HG03457 (cell line): ENCODE results near the gene ACOXL.
A peak's percentile ranks its signal among the peaks of the same experiment; 100 is the strongest.
"Not testable (repeated sequence)": the region's sequence is repeated elsewhere in the genome, so short reads cannot be mapped to it uniquely, and the experiment has no call there.

Experiments used
- ATAC-seq: cut with Tn5 transposase; IDR thresholded peaks from one replicate; pipeline ENCODE4 v1.9.1; 2021; ENCODE audit warnings: moderate number of reproducible peaks; ENCODE audit not compliant: unreplicated experiment

ACOXL gene

DNA sequence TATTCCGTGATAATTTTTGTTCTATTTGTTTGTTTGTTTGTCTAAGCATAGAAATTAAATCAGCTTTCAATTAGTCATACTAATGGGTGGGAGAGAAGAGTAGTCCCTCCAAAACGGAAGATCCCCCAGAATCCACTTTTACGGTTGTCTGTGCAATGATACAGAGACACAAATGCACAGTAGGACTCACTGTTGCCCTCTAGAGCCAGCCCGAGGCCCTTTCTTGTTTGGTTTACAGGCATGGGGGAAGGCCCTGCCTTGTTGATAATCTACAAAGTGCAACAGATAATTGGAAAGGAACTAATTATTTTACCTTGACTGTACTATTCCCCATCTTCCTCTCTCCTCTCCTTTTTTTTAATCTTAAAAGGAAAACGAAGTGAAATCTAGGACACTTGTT, 121.1 kb downstream of the ACOXL start:
- no peak for ATAC-seq

- no peak for ATAC-seq
These were observed 121.6 kb downstream of the ACOXL start for GRCh38 chr2:110853948-110854347.

GRCh38 chr2:110854355-110855081, 122.1 kb downstream of the ACOXL start:
- ATAC-seq: no peak

- ATAC-seq: not testable (repeated sequence)
These were observed 123.5 kb downstream of the ACOXL start for GRCh38 chr2:110855841-110856240.

DNA sequence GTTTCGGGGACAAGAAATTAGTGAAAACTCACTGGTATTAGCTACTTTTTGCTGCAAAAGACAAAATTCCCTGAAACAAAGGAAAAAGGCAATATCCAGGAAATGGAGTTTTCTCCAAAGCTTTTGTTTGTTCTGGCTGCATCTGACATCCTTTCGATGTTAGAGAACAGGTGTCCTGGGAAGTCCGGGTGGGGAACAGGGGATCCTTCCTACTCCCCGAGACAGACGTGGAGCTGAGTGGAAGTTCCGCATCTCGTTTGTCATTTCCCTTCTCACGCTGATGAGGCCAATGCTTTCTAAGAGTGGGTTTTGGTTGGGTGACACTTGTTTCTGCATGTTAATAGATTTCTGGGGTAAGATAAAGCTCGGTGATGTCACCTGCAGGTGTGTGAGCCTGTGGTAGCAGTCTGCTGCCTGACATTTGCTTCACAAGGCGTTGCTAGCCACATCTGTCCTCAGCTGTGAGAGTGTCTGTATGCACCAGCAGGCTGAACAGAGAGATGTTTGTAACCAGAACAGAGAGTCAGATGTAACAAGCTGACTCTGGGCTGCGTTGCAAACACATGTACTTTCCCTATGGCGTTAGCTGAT, 125.9 kb downstream of the ACOXL start:
- peak; percentile 76 for ATAC-seq

DNA sequence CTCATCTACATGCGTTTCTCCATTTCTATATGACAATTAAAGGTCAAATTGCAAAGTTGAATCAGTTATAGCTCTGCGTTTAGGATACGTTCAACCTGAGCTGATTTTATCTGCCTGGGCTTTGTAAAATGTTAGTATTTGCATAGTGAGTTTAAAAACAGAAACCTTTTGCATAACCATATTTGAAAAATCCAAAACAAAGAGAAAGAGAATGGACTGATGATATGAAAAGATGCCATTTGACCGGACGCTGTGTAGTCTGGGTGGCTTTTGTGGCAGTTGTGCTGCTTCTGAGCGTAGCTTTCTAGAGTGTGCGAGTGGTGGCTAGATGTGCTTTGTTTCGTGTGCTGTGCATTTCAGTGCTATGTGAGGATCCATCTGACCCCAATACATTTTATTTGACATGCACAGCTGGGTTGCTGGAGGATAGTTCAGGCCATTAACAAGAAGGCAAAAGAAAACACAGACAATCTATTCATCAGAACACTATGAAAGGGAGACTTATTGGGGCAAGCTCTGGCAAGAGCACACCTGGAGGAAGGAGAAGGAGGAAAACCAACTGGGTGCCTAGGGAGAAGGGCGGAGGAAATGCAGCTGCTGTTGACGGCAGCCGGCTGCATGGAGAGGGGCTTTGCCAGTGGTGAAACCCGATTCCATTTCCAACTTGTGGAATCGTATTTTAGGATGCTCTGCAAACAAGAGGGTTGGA, 126.8 kb downstream of the ACOXL start:
- ATAC-seq: no peak

DNA sequence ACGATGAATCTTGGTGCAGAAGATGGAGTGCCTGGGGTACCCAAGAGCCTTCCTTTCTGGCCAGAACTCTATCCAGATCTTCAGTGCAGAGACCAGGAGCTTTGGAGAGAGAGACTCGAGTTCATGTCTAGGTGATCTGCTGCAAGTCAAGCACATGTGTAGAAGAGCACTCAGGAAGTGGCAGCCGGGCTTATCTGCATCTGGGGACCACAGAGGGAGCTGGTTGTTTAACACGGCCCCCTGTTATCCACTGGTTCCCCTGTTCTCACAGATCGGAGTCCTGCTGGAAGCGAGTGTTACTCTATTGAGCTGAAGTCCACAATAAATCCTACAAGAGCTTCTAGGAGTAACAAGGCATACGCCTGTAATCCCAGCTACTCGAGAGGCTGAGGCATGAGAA, 128.3 kb downstream of the ACOXL start:
- no peak for ATAC-seq

DNA sequence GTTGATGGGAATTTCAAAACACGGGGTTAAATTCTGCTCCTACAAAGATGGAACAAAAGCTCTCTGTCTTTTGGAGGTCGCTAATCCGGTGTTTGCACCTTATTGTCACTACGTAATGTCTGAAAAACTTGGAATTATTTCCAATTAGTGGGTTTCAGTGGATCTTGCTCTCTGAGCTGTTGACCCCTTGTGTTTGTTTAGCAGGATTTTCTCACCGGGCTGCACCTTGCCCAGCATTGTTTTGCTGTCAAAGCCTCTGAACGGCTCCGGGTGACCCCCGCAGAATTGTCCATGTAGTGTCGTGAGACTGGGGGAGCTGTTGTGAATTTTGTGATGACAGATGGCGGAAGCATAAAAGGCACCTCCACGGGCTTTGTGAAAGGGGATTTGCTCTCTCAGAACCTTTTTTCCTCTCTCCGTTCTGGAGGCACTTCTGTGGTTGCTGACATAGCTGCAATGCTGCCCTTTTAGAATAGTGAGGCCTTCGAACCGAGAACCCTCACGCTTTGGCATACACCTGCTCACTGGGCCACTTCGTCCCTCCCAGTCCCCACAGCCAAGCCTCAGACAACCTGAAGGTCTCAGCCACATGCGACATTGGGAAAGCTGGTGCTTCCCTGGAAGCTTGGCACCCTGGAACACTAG, 129.4 kb downstream of the ACOXL start:
- ATAC-seq: no peak

DNA sequence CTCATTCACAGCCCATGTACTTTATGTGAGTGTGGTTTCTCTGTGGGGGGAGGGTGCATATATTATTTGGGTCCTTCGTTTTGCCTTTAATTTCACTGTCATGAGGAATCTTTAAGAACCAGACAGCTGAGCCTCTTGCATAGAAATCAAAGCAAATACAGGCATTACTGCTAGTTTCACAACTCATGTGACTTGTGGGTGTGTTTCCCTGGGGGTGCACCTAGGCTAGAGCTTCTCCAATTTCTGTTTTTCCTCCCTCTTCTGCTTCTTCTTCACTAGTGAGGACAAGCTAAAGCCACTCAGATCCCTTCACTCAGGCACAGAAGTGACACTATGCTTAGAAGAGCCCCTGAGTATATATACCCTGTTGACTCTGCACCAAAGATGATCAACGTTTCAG, 131.4 kb downstream of the ACOXL start:
- no peak for ATAC-seq

- no peak for ATAC-seq
These were observed 131.8 kb downstream of the ACOXL start for GRCh38 chr2:110864176-110864575.

- no peak for ATAC-seq
These were observed 132.4 kb downstream of the ACOXL start for GRCh38 chr2:110864731-110865130.

GRCh38 chr2:110865188-110865587, 132.8 kb downstream of the ACOXL start:
- peak; percentile 83 for ATAC-seq

GRCh38 chr2:110866045-110866444, 133.7 kb downstream of the ACOXL start:
- no peak for ATAC-seq

GRCh38 chr2:110866466-110866865, 134.1 kb downstream of the ACOXL start:
- no peak for ATAC-seq

DNA sequence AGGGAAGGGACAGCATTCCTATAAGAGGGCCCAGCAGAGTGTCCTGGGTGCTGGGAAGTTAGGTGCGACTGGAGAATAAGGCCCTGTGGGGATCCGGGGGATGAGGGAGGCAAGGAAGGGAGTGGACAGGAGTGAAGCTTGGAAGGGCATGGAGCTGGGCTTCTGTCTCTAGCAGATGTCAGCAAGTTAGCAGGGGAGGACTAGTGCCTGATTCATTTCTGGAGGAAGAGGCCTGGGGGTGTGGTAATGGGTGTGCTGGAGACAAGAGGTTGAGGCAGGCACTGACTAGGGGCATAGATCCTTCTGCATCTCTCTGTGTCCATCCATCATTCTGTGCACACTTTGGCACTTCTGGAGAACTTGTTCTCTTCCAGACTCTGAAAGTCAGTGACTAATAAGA, 134.7 kb downstream of the ACOXL start:
- no peak for ATAC-seq

DNA sequence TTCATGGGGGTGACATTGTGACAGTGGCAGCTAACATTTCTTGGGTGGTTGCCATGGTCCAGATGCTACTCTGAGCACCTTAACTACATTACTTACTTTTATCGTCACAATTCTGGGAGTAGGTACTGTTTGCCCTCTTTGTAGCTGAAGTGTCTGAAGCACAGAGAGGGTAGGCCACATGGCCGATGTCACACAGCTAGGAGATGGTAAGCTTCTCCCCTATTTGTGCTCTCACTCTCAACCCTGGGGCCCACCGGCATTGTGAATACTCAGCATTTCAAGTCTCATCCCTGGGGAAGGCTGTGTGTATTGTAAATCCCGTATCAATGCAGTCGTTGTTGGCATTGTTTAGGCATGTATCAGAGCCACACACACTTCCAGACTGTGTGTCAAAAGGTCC, 136.6 kb downstream of the ACOXL start:
- no peak for ATAC-seq

DNA sequence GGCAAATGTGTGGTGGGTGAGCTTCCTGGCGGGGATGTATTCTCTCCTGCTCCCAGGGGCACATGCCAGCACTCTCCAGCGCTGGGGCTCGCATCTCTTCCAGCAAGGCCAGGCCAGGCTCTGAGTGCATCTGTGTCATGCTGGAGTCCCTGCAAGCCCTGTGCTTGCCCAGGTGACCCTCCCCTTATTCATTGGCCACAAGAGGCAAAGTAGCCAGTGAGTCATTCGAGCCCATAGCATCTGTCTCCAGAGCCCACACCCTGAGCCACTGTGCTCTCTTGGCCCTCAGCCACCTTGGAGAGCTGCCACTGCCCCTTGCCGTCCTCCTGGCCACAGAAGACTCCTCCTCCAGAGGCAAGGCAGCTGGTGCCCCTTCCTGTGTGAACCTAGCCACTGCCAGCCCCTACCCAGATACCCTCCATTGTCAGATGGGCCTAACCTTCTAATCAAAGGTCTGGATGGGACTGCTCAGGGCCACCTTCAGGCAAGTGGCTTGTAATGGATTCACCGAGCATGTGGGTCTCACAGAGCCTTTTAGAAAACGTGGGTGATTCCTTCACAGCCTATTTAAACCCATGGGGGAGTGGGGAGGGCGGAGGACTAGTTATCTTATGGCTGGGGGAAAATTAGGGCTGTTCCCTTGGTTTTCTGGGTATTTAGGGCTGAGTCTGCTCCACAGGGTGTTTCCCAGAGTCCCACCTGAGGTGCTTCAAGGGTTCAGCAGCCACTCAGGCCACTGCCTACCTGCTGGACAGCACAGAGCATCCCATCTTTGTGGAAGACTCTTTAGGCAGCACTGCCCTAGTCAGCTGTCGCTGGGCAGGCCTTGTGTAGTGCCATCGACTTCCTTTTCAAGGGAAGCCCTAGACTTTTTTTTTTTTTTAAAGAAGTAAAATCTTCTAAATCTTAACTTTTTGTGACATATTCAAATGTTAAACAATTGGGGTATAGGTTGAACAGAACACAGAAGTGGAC, 137.4 kb downstream of the ACOXL start:
- no peak for ATAC-seq

DNA sequence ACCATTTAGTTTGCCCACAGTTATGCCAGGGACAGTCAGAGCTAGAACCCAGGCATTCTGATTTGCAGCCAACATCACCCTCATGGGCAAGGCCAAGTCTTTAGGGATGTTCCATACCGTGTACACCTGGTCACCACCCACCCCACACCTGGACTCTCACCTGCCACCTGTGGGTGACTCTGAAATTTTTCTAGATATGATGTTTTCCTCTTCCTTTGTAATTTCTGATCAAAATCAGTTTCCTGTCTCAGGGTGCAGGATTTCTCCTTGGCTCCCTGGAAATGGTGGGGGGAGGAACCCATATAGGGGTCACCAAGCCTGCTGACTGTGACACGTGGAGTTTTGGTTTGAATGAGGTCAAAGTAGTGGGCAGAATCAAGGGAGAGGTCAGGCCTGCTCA, 138.2 kb downstream of the ACOXL start:
- no peak for ATAC-seq

DNA sequence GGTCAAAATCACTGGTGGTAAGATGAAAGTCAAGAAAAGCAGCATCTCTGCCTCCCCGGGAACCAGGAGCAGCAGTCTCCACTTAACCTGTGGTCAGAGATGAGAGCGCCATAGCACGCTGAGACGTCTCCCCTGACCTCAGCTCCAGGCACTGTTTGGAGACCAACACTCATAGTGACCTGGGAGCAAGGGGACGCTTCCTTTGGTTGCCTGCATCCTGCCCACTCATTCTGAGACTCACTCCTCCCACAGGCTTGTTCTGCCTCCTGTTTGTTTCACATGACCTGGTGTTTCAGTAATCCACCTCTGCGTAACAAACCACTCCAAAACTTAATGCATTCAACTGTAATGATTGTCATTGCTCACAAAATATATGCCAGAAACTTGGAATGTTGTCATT, 139.3 kb downstream of the ACOXL start:
- ATAC-seq: no peak

DNA sequence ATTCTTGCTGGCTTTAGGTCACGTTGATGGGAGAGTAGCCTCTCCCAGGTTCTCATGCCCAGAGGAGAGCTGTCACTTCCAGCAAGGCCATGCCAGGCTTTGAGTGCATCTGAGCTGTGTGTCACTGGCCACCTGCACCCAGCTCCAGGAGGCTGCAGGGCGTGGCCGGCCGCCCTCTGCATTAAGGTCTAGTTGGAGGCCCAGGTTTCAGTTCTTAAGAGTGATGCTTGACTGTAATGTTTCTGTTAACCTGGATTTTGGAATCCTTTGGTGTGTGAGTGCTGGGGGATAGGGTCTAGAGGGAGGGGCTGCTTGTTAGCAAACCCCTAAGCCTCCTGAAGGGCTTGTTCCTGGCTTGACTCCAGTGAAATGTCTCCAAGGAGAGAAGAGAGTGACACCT, 140.1 kb downstream of the ACOXL start:
- ATAC-seq: no peak
